Measurements from ENCODE around the gene AQP7.

- TF ChIP-seq CTCF (IDR thresholded peaks at IDR 0.05): no peak
- no peak for TF ChIP-seq POLR2A (IDR thresholded peaks at IDR 0.05)
- no peak for TF ChIP-seq EP300 (IDR thresholded peaks at IDR 0.05)
These were observed 55.8 kb downstream of the AQP7 start for GRCh38 chr9:33346564-33346963.
